H9 (cell line): ENCODE measurements around the gene IL20RB. TPM values are rescaled to one million over a fixed set of nuclear protein-coding genes. Genes with fewer than 3 reads are reported as not detected.

Source experiments
- DNase-seq: peaks from one replicate; pipeline ENCODE4 v3.0.0-alpha.2; 2017
- H2AFZ ChIP-seq: one replicate; pipeline ENCODE4 v1.6.1; 2013; ENCODE audit warnings: mild to moderate bottlenecking, low read length, control low read depth, moderate library complexity
- H2AK5ac ChIP-seq: 2 replicates; pipeline ENCODE4 v1.6.1; 2013; ENCODE audit warnings: low read length, control low read depth, mixed read lengths; ENCODE audit not compliant: insufficient read length
- H2BK120ac ChIP-seq: one replicate; pipeline ENCODE4 v1.6.1; 2013; ENCODE audit warnings: low read depth, mild to moderate bottlenecking, low read length, control low read depth, inconsistent platforms; ENCODE audit not compliant: poor library complexity, severe bottlenecking
- H2BK12ac ChIP-seq: 2 replicates; pipeline ENCODE4 v1.6.1; 2013; ENCODE audit warnings: low read length, control low read depth, mixed read lengths, low read depth; ENCODE audit not compliant: insufficient read length
- H2BK15ac ChIP-seq: 2 replicates; pipeline ENCODE4 v1.6.1; 2013; ENCODE audit warnings: low read depth, low read length, control low read depth
- H2BK20ac ChIP-seq: one replicate; pipeline ENCODE4 v1.6.1; 2013; ENCODE audit warnings: low read depth, mild to moderate bottlenecking, low read length, control low read depth, inconsistent platforms; ENCODE audit not compliant: poor library complexity, severe bottlenecking
- H2BK5ac ChIP-seq: 2 replicates; pipeline ENCODE4 v1.6.1; 2013; ENCODE audit warnings: low read length, control low read depth, mixed read lengths; ENCODE audit not compliant: insufficient read length
- H3K14ac ChIP-seq: 2 replicates; pipeline ENCODE4 v1.6.1; 2013; ENCODE audit warnings: low read length, control low read depth; ENCODE audit not compliant: insufficient read depth
- H3K18ac ChIP-seq: 2 replicates; pipeline ENCODE4 v1.6.1; 2013; ENCODE audit warnings: low read depth, mild to moderate bottlenecking, mixed read lengths, low read length, control low read depth; ENCODE audit not compliant: insufficient read length
- H3K23ac ChIP-seq: 2 replicates; pipeline ENCODE4 v1.6.1; 2013; ENCODE audit warnings: low read length, control low read depth, mixed read lengths, low read depth; ENCODE audit not compliant: insufficient read length
- H3K23me2 ChIP-seq: 2 replicates; pipeline ENCODE4 v1.6.1; 2013; ENCODE audit warnings: low read depth, mild to moderate bottlenecking, mixed read lengths, low read length, control low read depth; ENCODE audit not compliant: insufficient read length, poor library complexity, severe bottlenecking
- H3K27ac ChIP-seq: 2 replicates; pipeline ENCODE4 v1.5.1; 2013; ENCODE audit warnings: low read length, control low read depth, mixed read lengths, low read depth; ENCODE audit not compliant: insufficient read length
- H3K27me3 ChIP-seq: 2 replicates; pipeline ENCODE4 v1.6.1; 2013; ENCODE audit warnings: low read length, control low read depth, inconsistent platforms; ENCODE audit not compliant: insufficient read depth
- H3K4ac ChIP-seq: 2 replicates; pipeline ENCODE4 v1.6.1; 2013; ENCODE audit warnings: low read depth, mild to moderate bottlenecking, control low read depth, inconsistent platforms, low read length, moderate library complexity
- H3K4me1 ChIP-seq: 2 replicates; pipeline ENCODE4 v1.6.1; 2013; ENCODE audit warnings: low read length, control low read depth, inconsistent platforms; ENCODE audit not compliant: insufficient read depth
- H3K4me2 ChIP-seq: 2 replicates; pipeline ENCODE4 v1.6.1; 2013; ENCODE audit warnings: low read length, control low read depth, mixed read lengths; ENCODE audit not compliant: insufficient read length, insufficient read depth
- H3K56ac ChIP-seq: 2 replicates; pipeline ENCODE4 v1.6.1; 2013; ENCODE audit warnings: low read depth, mild to moderate bottlenecking, mixed read lengths, low read length, control low read depth; ENCODE audit not compliant: insufficient read length
- H3K79me1 ChIP-seq: 2 replicates; pipeline ENCODE4 v1.6.1; 2013; ENCODE audit warnings: low read depth, mild to moderate bottlenecking, moderate library complexity, low read length, control low read depth, inconsistent platforms; ENCODE audit not compliant: insufficient read depth, poor library complexity, severe bottlenecking
- H3K79me2 ChIP-seq: 2 replicates; pipeline ENCODE4 v1.6.1; 2013; ENCODE audit warnings: low read length, control low read depth, inconsistent platforms; ENCODE audit not compliant: insufficient read depth
- H3K9ac ChIP-seq: 2 replicates; pipeline ENCODE4 v1.6.1; 2013; ENCODE audit warnings: low read length, control low read depth, mixed read lengths; ENCODE audit not compliant: insufficient read length; ENCODE audit errors: extremely low read depth
- H3K9me3 ChIP-seq: one replicate; pipeline ENCODE4 v1.6.1; 2013; ENCODE audit warnings: low read depth, low read length, inconsistent platforms; ENCODE audit not compliant: control insufficient read depth
- H3T11ph ChIP-seq: one replicate; pipeline ENCODE4 v1.6.1; 2013; ENCODE audit warnings: mild to moderate bottlenecking, low read length, control low read depth, inconsistent platforms
- H4K20me1 ChIP-seq: one replicate; pipeline ENCODE4 v1.6.1; 2013; ENCODE audit not compliant: control insufficient read depth, insufficient read length, insufficient read depth
- H4K5ac ChIP-seq: 2 replicates; pipeline ENCODE4 v1.6.1; 2013; ENCODE audit warnings: low read depth, mild to moderate bottlenecking, mixed read lengths, low read length, control low read depth; ENCODE audit not compliant: insufficient read length
- H4K8ac ChIP-seq: replicated peaks from 2 replicates; pipeline ENCODE4 v1.6.1; 2013; ENCODE audit warnings: low read length, control low read depth, mixed read lengths, low read depth; ENCODE audit not compliant: insufficient read length
- H4K91ac ChIP-seq: 2 replicates; pipeline ENCODE4 v1.6.1; 2013; ENCODE audit warnings: low read depth, mild to moderate bottlenecking, moderate library complexity, mixed read lengths, low read length, control low read depth; ENCODE audit not compliant: insufficient read length
- H3K27ac Mint-ChIP-seq, 3 experiments: 2 replicates in 2 of 3; 3 replicates in 1 of 3; pipeline ENCODE4 v1.8.0; 2020 to 2021; ENCODE audit warnings: mixed read lengths in 3 of 3, mild to moderate bottlenecking in 1 of 3, moderate library complexity in 1 of 3
- H3K27me3 Mint-ChIP-seq: 2 replicates; pipeline ENCODE4 v1.8.0; 2021; ENCODE audit warnings: low read depth, mild to moderate bottlenecking, moderate library complexity, mixed read lengths
- H3K36me3 Mint-ChIP-seq, 3 experiments: 2 replicates in 2 of 3; 3 replicates in 1 of 3; pipeline ENCODE4 v1.8.0; 2020 to 2021; ENCODE audit warnings: low read depth in 3 of 3, mixed read lengths in 3 of 3; ENCODE audit not compliant: insufficient read depth in 1 of 3
- H3K4me1 Mint-ChIP-seq, 2 experiments: 2 replicates each; pipeline ENCODE4 v1.8.0; 2020; ENCODE audit warnings: mixed read lengths in 2 of 2
- H3K4me3 Mint-ChIP-seq, 2 experiments: 2 replicates in 1 of 2; 3 replicates in 1 of 2; pipeline ENCODE4 v1.8.0; 2020 to 2021; ENCODE audit warnings: mild to moderate bottlenecking in 2 of 2, mixed read lengths in 2 of 2, moderate library complexity in 1 of 2
- H3K9me3 Mint-ChIP-seq, 2 experiments: 2 replicates in 1 of 2; 3 replicates in 1 of 2; pipeline ENCODE4 v1.8.0; 2020; ENCODE audit warnings: mild to moderate bottlenecking in 2 of 2, mixed read lengths in 2 of 2, moderate library complexity in 1 of 2
- CTCF ChIP-seq: fragments of 200-600 bp; sonication (generic); conservative IDR thresholded peaks from 3 replicates; pipeline ENCODE4 v1.8.0; 2021; ENCODE audit warnings: antibody characterized with exemption, mild to moderate bottlenecking
- WGBS: extraction: QIAGEN DNeasy Blood & Tissue Kit; methylation state at CpG from one replicate; pipeline ENCODE4 v1.1.7; 2013; ENCODE audit warnings: missing lambda C conversion rate, low lambda C conversion rate, mixed read lengths; ENCODE audit not compliant: insufficient read length; ENCODE audit errors: extremely low coverage; 5-methylcytosine and 5-hydroxymethylcytosine counted together
- total RNA-seq: library from RNA; stranded (reverse); gene quantifications from 2 replicates; pipeline ENCODE4 v1.2.1, GENCODE V29; 2021

Gene IL20RB
- total RNA-seq, 1 experiment from 2014 or later, result 1.5 TPM

DNA sequence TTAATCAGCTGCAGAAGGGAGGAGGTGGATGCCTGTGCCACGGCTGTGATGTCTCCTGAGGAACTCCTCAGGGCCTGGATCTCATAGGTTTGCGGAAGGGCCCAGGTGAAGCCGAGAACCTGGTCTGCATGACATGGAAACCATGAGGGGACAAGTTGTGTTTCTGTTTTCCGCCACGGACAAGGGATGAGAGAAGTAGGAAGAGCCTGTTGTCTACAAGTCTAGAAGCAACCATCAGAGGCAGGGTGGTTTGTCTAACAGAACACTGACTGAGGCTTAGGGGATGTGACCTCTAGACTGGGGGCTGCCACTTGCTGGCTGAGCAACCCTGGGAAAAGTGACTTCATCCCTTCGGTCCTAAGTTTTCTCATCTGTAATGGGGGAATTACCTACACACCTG, 52.4 kb downstream of the IL20RB start:
- WGBS, result no CpG with 5 or more reads among the region's 6 CpGs
- Histone ChIP-seq H4K5ac (no peak overlapping the region), H3K4me1 (no peaks in the 10 kb centered on the region), H2AFZ (no peak overlapping the region), H3T11ph (no peak overlapping the region), H2BK120ac (no peak overlapping the region), H2BK5ac (no peak overlapping the region), H3K18ac (no peak overlapping the region), H3K56ac (no peak overlapping the region), H4K91ac (no peak overlapping the region), H4K20me1 (no peaks in the 10 kb centered on the region), H3K9ac (no peak overlapping the region), H3K79me2 (no peaks in the 10 kb centered on the region), H3K9me3 (no peaks in the 10 kb centered on the region), H3K14ac (no peak overlapping the region), H3K27ac (no peak overlapping the region), H2BK15ac (no peak overlapping the region), H3K23me2 (no peaks in the 10 kb centered on the region), H3K23ac (no peak overlapping the region), H2BK12ac (no peak overlapping the region), H3K79me1 (no peaks in the 10 kb centered on the region), H3K27me3 (no peaks in the 10 kb centered on the region), H3K4me2 (no peak overlapping the region), H2BK20ac (no peak overlapping the region), H2AK5ac (no peak overlapping the region), H4K8ac (no peak overlapping the region), H3K4ac (no peak overlapping the region)
- Mint-ChIP-seq H3K27me3 (no peaks in the 10 kb centered on the region), H3K4me1 (peaks cover 6 to 7% of the 10 kb centered on the region in 2 experiments), H3K9me3 (no peaks in the 10 kb centered on the region), H3K36me3 (no peaks in the 10 kb centered on the region), H3K27ac (no peak overlapping the region; a peak in 1 of 7 replicates), H3K4me3 (no peak overlapping the region)
- DNase-seq, result no peak
- no peak for TF ChIP-seq CTCF
